SU-DHL-6 (cell line): ENCODE data around the gene SLC10A3.

Experiments used
- H2AFZ ChIP-seq: fragments of 200-600 bp; sonication (generic); 2 replicates; pipeline ENCODE4 v1.6.1; 2014; ENCODE audit warnings: low read depth, mild to moderate bottlenecking, moderate library complexity, mixed read lengths, antibody characterized with exemption, low read length; ENCODE audit not compliant: severe bottlenecking
- H3F3A ChIP-seq: fragments of 200-600 bp; shearing (Covaris generic); 2 replicates; pipeline ENCODE4 v1.6.0; 2016; ENCODE audit warnings: antibody characterized with exemption, mild to moderate bottlenecking; ENCODE audit not compliant: insufficient read depth
- H3K27ac ChIP-seq: fragments of 200-600 bp; sonication (generic); 2 replicates; pipeline ENCODE4 v1.5.1; 2016; ENCODE audit warnings: low read depth, mild to moderate bottlenecking, low read length, moderate library complexity, mixed read lengths
- H3K27me3 ChIP-seq: fragments of 200-600 bp; sonication (generic), shearing (Covaris generic); 2 replicates; pipeline ENCODE4 v1.6.0; 2014; ENCODE audit warnings: mild to moderate bottlenecking, low read length
- H3K36me3 ChIP-seq: fragments of 200-600 bp; sonication (generic); 2 replicates; pipeline ENCODE4 v1.6.1; 2014; ENCODE audit warnings: mild to moderate bottlenecking, low read length, mixed read lengths
- H3K4me2 ChIP-seq: fragments of 300-600, 200-600 bp; shearing (Covaris generic), sonication (generic); 2 replicates; pipeline ENCODE4 v1.6.0; 2014; ENCODE audit warnings: low read length, low read depth, mild to moderate bottlenecking; ENCODE audit not compliant: poor library complexity, severe bottlenecking
- H3K4me3 ChIP-seq: fragments of 200-600 bp; sonication (generic); 2 replicates; pipeline ENCODE4 v1.5.1; 2014; ENCODE audit warnings: antibody characterized with exemption, low read length, mild to moderate bottlenecking, mixed read lengths; ENCODE audit not compliant: insufficient read depth, poor library complexity, severe bottlenecking
- H3K79me2 ChIP-seq: fragments of 200-600 bp; sonication (generic); 2 replicates; pipeline ENCODE4 v1.6.1; 2014; ENCODE audit warnings: mild to moderate bottlenecking, low read length, moderate library complexity; ENCODE audit not compliant: insufficient read depth
- H3K9ac ChIP-seq: fragments of 200-600 bp; sonication (generic); 2 replicates; pipeline ENCODE4 v1.7.0; 2014; ENCODE audit warnings: mild to moderate bottlenecking, low read length
- H3K9me2 ChIP-seq: fragments of 200-600 bp; sonication (generic); replicated peaks from 2 replicates; pipeline ENCODE4 v1.6.1; 2014; ENCODE audit warnings: low read length; ENCODE audit not compliant: insufficient read depth
- H3K9me3 ChIP-seq: fragments of 200-600 bp; sonication (generic); 2 replicates; pipeline ENCODE4 v1.6.1; 2014; ENCODE audit warnings: low read length, mixed read lengths; ENCODE audit not compliant: insufficient read depth
- H4K20me1 ChIP-seq: fragments of 200-600 bp; sonication (generic); 2 replicates; pipeline ENCODE4 v1.6.1; 2014; ENCODE audit warnings: low read depth, mild to moderate bottlenecking, antibody characterized with exemption, low read length, moderate library complexity, mixed read lengths
- CTCF ChIP-seq: fragments of 200-600 bp; sonication (generic); IDR thresholded peaks from one replicate; pipeline ENCODE4 v1.5.1; 2017; ENCODE audit warnings: antibody characterized with exemption, mild to moderate bottlenecking, low read length, moderate library complexity; ENCODE audit not compliant: insufficient read depth, poor library complexity, severe bottlenecking
- EZH2phosphoT487 ChIP-seq: fragments of 200-600 bp; sonication (generic), shearing (Covaris generic); conservative IDR thresholded peaks from 2 replicates; pipeline ENCODE4 v1.6.1; 2018; ENCODE audit warnings: mild to moderate bottlenecking, antibody characterized with exemption, low read length, moderate library complexity, mixed read lengths

The SLC10A3 gene

DNA sequence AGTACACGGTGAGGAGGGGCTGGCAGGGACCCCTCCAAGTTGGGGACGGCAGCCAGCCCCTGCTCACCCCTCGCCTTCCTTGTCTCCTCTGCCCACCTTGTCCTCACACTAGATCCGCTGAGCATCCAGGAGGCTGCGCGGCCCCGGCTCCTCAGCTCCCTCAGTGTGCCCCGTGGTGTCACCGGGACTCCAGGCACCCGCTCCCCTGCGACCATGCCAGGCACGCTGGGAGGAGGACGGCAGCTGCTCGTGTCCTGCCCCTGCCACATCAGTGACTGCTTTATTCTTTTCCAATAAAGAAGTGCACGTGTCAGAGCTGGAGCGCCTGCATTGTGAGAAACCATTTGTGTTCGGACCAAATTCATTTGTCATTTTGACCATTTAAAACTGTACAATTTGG, 40.1 kb downstream of the SLC10A3 start:
- no peaks in the 10 kb centered on the region for H3K9me2 ChIP-seq
- no peak overlapping the region for H3K9ac ChIP-seq
- H3K4me2 ChIP-seq = no peak overlapping the region
- no peak overlapping the region for H2AFZ ChIP-seq
- no peak overlapping the region for H3K27ac ChIP-seq
- no peaks in the 10 kb centered on the region for H3K79me2 ChIP-seq
- no peaks in the 10 kb centered on the region for H3K9me3 ChIP-seq
- H3K4me3 ChIP-seq = no peak overlapping the region
- no peak for TF ChIP-seq CTCF
- TF ChIP-seq EZH2phosphoT487 = no peak
- H4K20me1 ChIP-seq = no peaks in the 10 kb centered on the region
- H3K27me3 ChIP-seq = no peaks in the 10 kb centered on the region
- no peaks in the 10 kb centered on the region for H3F3A ChIP-seq
- no peaks in the 10 kb centered on the region for H3K36me3 ChIP-seq

GRCh38 chrX:154449618-154450017, 40.8 kb downstream of the SLC10A3 start:
- H3K4me3 ChIP-seq = no peak overlapping the region
- H2AFZ ChIP-seq = no peak overlapping the region
- no peaks in the 10 kb centered on the region for H3K27me3 ChIP-seq
- no peaks in the 10 kb centered on the region for H4K20me1 ChIP-seq
- no peaks in the 10 kb centered on the region for H3K9me3 ChIP-seq
- no peaks in the 10 kb centered on the region; the same call in 1 of the 2 replicates for H3K79me2 ChIP-seq
- H3K4me2 ChIP-seq = no peak overlapping the region
- H3K36me3 ChIP-seq = no peaks in the 10 kb centered on the region
- no peak for TF ChIP-seq EZH2phosphoT487
- TF ChIP-seq CTCF = no peak
- no peak overlapping the region for H3K27ac ChIP-seq
- H3K9me2 ChIP-seq = no peaks in the 10 kb centered on the region
- H3K9ac ChIP-seq = no peak overlapping the region
- no peaks in the 10 kb centered on the region for H3F3A ChIP-seq

GRCh38 chrX:154448484-154448883, 41.9 kb downstream of the SLC10A3 start:
- H3K79me2 ChIP-seq = no peaks in the 10 kb centered on the region; the same call in 1 of the 2 replicates
- no peaks in the 10 kb centered on the region for H3K36me3 ChIP-seq
- H3K4me2 ChIP-seq = no peak overlapping the region
- no peak overlapping the region for H3K27ac ChIP-seq
- no peak overlapping the region for H3K4me3 ChIP-seq
- TF ChIP-seq CTCF (no peak), EZH2phosphoT487 (no peak)
- H3K27me3 ChIP-seq = no peaks in the 10 kb centered on the region
- H3F3A ChIP-seq = 0 out of 2 replicates have a peak, but pooled peaks cover under 1% of the 10 kb centered on the region
- H4K20me1 ChIP-seq = no peaks in the 10 kb centered on the region
- H3K9me2 ChIP-seq = no peaks in the 10 kb centered on the region
- no peaks in the 10 kb centered on the region for H3K9me3 ChIP-seq
- no peak overlapping the region for H3K9ac ChIP-seq
- no peak overlapping the region for H2AFZ ChIP-seq
